GOT3 (cell line): ENCODE results near the gene DLG2.

Experiments
- DNase-seq: peaks from one replicate; lab custom pipeline; 2025; ENCODE audit warnings: mixed read lengths; lab: John Stamatoyannopoulos, UW

DLG2 gene

DNA sequence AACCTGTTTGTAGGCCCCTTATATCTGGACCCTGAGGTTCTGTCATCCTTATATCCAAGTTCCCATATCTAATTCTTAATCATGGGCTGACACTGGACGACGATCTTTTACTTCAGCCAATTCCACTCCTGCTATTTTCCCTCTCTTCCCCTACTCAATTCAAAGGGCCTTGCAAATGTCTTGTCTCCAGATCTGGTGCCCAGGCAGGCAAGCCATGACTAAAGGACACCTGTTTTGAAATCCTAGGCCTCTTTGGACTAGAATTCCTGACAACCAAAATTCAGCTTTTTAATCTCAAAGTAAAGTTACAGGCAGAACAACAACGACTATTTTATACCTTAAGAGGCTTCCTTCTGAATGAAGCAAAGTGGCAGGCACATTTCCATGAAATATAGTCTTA lies 963.4 kb downstream of the DLG2 start:
- no peak for DNase-seq

DNA sequence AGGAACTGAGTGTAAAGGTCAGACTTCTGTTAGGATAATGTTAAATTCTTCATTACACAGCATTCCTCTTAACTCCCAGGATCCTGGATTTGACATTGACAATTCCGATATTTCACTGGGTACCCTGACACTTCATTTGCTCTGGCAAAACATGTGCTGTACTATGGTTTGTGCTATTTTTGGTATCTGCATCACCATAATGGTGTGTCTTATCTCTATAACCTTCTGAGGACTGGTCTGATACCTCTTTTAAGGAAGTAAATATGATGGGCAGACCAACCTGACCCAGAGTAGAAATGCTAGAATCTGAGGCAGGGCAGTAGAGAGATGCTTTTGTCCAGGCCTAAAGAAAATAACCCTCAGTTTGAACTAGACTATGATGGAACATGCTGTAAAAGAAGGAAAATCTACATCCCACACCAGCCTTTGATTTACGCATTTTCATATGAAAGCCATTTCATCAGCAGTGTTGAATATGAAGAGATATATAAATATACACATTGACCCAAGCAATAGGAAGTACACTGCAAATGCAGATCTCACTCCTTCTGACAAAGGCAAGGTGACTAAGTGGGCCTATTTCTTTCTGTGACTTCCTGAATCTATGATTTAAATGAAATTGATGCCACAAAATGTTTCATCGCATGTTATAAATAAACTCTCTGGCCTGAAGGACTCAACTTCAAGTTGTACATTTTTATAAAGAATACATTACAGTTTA lies 966.7 kb downstream of the DLG2 start:
- DNase-seq: no peak

DNA sequence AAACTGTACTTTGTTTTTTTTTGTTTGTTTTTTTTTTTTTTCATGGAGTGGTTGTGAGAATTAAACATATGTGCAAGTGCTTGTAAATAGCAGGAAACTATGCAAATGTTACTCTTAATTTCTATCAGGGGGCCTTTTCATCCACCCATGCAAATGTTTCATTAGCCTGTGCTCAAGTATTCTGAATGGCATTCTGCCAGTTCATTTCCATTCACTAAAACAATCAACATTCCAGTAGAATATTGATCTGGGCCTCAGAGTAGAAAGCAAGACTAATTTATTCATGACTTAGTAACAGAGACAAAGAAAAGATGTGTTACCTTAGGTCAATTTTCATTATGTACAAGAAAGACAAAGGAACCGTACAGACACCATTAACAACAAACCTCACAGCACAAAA lies 971.4 kb downstream of the DLG2 start:
- no peak for DNase-seq

DNA sequence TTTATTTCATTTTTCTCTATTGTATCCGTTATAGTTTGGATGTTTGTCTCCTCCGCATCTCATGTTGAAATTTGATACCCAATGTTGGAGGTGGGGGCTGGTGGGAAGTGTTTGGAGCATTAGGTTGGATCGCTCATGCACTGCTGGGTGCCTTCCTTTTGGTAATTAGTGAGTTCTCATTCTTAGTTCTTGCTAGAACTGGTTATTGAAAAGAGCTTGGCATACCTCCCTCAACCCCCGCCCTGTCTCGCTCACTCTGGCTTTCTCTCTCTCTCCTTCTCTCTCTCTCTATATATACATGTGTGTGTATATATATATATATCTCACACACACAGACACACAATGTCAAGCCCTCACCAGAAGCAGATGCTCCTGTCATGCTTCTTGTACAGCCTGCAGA lies 978.7 kb downstream of the DLG2 start:
- DNase-seq: no peak

DNA sequence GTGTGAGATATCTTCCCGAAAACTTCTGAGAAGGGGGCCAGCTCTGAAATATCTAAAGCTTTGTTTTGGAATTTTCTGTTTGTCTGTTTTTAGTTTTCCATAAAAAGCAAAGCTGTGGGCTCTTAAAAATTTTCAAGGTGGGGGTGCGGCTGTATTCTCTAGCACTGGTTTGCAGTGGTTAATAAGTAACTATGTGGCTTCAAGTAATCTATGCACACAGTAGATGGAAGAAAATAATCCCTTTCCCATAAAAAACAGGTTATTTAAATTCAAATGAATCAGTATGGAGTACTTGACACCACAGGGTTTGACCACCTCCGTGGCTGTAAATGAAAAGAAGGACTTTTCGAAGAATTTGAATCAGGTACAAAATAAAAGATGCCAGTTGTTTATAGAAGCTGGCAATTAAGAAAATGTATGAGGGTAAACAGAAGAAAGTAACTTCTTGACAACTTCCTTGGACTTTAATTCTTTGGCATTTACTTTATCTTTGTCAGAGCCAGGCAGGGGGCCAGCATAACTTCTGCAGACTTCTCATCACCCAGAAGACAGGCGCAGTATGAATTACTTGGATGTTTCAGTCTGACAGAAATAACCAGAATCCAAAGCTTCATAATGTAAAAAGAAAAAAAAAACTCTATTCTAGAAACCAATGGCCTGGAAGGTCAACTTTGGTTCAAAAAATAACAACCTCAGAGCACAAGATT lies 981.0 kb downstream of the DLG2 start:
- no peak for DNase-seq

DNA sequence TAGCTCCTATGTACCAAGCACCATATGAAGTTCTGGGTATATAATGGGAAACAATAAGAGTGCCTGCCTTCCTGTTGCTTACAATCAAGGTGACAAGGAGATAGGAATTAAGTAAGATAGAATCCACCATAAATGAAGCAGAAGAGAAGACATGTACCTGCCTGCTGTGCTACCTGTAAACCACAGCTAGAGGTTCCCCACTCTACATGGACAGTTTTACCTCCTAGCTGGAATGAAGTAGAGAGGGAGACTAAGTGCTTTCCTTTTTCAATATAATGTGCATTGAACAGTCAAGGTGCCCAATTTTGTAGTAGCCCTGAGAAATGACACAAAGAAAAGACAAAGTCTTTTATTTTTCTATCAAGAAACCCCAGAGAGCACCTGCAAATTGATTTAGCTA lies 984.6 kb downstream of the DLG2 start:
- DNase-seq: no peak

DNA sequence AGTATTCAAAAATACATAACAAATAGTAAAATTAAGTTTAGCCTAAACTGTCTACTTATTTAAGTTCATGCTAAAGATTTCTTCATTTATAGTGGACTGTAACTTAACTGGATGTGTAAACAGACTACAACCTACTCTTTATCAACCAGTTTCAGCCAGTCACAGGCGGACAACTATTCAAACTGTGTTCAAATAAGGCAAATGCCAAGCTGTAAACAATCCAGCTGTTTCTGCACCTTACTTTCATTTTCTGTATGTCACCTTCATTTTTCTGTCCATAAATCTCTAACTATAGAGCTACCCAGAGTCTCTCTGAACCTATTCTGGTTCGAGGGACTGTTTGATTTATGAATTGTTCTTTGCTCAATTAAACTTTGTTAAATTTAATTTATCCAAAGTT lies 992.8 kb downstream of the DLG2 start:
- DNase-seq: no peak

DNA sequence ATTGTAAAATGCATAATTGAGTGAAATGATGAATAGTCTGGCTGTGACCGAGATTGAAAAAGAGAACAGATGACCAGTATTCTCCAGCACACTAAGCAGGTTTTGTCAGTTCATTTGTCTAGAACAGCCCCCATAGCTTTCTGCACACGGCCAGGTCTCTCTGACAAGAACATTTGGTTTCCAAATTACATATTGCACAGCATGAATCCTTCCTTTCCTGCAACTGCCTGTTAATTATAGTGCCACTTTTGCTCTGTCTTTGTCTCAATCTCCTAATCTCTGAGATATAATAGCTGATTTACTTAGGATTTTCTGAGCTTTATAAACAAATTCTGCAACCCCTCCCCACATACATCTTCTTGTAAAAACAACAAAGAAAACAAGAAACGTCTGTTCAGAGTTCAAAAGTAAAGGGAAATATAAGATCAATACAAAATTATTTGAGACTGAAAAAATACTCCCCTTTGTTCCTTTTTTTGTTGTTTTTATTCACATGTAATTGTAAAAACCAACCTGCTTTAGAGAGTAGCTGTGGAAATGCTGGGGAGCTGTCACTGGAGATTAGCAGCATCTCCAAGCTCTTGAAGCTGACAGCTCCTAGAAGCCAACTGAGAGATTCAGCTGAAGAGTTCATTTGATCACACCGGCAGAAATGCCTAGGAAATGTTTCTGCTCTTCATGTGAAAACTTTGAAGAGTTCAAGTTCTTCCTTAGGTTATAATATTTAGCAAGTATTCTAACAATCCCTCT lies 998.1 kb downstream of the DLG2 start:
- DNase-seq: no peak

DNA sequence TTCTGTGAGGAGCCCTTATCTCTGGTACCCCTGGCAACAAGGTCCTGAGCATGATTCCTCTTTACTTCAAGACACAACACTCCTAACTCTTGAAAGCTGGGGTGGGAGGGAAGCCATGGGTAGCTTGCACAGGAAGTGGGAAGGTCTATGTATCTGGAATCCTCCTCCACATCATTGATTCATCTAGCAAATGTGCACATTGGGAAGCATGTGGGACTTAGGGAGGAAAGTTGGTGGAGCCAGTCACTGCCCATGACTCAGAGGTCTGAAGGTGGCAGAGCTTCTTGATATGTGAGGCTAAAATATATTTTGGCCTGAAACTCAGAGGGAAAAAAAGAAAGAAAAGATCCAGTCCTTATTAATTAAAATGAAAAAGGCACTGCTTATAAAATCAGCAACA lies 1000.9 kb downstream of the DLG2 start:
- no peak for DNase-seq

DNA sequence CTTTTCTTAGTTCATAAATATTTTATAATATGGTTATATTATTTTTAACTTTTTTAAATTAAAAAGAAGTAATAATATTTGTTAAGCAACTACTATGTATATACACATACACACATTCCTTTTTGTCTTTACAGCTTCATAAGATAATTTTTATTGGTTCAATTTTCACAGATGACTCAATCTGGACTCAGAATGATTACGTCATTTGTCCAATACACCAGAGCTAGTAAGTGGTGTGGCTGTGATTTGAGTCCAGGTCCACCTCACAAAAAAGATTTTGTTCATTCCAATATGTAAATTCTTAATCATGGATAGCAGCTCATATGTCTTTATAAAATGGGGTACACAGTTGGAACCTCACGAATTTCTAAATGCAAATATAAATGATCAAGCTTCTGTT lies 1014.5 kb downstream of the DLG2 start:
- DNase-seq: no peak

DNA sequence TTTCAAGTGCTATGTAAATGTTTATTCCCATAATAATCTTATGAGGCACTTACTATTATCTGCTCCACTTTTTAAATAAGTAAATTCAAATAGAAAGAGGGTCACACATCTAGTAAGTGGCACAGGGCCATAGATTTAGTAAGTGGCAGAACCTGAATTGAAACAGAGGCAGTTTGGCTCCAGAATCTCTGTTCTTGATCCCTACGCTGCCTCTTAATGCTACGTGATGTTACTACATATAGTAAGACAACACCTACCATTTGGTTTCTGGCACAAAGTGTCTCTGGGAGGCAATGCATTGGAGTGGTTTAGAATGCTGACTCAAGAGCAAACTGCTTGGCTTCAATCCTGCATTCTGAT lies 1018.3 kb downstream of the DLG2 start:
- no peak for DNase-seq

DNA sequence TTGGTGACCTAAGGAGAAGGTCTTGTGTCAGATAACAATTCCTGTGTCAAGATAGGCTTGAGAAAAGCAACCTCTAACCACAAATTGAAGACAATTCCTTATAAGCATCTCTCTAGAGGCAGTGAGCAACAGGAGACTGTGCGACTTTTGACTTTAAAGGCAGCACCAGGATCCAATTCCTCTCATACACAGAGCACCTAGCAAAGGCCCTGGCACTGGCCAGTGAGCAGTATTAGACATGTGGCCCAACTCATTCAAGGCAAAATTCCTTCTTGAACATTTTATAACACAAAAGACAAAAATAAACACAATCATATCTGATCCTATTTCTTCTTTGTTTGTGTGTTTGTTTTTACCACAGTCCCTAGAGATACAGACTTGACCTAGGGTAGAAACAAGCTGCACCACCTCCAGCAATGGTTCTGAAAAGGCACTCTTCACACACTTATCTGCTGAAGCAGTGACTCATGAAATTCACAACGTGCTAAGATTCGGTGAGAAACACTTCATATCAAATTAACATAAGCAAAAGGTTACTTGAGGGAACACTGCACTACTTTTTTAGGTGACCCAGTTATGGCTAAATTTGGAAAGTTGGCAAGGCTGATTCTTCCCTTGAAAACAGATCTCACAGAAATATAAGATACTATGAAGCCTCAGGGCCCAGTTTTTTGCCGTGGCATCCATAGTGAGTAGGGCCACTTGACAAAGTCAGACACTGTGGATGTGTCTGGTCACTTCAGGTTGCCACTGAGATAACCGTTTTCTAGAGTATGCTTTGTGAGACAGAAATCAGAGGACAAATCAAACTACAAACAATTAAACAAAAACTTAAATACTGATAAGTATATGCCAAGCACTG lies 1018.9 kb downstream of the DLG2 start:
- no peak for DNase-seq

DNA sequence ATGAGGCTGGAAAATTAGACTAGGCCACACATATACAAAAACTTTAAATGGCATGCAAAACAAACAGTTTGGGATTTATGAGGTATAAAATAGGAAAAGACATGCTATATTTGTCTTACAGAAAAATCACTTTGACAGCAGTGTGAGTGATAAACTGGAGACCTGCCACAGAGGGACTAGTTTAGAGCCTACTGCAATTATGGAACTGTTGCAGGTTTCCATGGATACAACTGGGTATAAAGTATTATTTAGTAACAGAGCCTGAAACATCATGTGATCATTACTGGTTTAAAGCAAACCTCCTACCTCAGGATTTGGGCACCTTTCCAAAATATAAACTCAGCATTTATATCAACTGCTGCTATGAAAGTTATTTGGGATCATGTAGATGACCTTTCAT lies 1032.5 kb downstream of the DLG2 start:
- no peak for DNase-seq

DNA sequence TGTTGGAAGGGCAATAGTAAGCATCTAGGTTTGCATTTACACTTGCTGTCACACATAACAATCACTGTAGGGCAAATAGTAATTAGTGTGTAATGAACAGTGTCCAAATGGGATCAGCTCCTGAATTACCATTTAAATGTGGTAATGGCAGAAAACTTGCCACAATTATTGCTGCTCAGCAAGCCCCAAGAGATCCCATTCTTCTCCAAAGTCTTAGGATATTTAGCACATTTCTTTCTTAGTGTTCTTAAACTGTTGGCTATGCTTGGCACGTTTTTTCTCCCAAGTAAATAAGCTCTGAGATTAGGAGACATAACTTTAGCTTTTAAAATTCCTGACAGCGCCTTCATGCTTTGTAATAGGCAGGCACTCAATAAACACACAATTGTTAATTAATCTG lies 1037.0 kb downstream of the DLG2 start:
- DNase-seq: no peak

DNA sequence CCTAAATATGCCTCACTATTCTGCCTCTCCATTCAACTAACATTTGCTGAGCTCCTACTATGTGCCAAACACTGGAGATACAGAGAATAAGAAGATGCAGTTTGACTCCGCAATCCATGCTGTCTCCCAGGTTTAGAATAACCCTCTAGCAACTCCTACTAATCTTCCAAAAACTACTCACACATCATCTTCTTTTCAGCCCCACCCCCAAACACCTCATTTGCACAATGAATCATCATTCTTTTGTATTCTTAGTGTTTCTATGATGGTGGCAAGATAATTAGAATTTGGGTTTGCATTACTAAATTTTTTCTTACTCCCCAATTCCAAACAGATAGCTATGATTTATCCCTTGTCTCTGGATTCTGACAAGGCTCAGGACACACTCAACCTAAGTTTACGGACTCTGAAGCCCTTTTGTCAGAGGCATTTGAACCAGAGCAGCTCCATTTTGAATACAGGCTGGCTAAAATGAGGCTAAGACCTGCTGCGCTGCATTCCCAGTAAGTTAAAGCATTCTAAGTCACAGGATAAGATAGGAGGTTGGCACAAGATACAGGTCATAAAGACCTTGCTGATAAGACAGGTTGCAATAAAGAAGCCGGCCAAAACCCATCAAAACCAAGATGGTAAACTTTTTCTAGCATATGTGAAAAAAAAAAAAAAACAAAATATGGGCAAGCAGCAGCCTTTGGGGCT lies 1038.9 kb downstream of the DLG2 start:
- DNase-seq: no peak

DNA sequence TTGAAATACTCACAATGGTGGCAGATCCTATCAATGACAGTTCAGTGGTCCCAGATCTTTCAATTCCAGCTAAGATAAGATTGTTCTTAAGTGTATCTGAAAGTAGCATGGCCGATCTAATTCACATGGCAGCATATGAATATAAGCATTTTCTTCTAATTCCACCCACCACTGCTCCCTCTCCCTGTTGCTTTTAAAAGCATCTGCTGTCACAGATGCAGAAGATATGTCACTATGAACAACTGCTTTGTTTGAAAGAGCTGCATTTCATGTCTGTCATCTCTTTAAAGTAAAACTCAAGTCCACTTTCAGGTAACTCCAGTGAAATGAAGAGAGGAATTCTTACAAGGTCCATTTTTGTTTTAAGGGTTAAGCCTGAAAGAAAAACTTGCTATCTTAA lies 1044.0 kb downstream of the DLG2 start:
- DNase-seq: no peak

DNA sequence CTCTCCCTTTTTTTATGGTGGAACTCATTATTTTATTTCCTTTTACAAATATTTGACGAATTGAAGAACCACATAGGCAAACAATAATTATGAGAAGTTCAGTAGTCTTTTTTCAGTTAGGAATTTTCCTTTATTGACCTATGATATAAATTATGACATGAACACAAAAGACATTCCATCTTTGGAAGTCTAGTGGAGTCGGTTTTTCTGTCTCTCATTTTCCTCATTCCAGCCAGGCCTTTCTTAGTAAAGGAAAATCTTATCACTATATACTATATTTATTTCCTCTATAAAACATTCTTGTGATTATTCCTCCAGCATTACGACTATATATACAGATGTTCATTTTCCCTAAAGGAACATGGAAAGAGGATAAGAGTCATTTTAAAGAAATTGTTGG lies 1046.1 kb downstream of the DLG2 start:
- DNase-seq: no peak

DNA sequence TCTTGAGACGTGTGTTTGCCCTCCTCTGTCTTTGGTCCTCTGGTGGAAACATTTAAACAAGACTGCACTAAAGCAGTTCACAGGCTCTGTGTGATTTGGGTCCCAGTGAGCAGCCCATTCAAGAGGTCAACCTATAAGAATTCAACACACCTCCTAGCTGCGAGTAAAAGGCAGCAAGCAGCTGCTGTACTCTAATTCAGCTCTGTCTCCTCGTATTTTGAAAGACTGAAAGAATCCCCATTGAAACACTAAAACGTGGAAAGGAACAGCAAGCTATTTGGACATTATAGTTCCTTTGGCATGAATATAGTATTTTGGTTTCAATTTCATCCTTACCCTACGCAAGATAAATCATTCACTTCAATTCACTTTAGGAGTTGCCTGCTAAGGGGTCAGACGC lies 1046.7 kb downstream of the DLG2 start:
- no peak for DNase-seq

DNA sequence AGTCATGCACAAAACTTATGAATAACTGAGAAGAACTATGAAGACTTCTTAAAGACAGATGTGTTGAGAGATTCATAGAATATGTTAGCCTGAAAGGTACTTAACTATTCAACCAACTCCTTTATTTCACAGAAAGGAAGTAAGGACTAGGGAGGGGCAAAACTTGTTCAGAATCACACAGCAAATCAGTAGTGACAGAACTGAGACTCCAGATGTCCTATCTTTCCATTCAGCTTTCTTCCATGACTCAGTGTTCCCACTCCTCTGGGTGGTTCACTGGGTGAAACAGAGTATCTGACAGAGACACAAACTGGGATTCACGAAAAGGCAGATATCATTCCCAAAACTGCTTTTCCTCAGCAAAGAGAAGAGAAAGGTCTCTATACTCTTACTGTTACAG lies 1053.3 kb downstream of the DLG2 start:
- DNase-seq: no peak

DNA sequence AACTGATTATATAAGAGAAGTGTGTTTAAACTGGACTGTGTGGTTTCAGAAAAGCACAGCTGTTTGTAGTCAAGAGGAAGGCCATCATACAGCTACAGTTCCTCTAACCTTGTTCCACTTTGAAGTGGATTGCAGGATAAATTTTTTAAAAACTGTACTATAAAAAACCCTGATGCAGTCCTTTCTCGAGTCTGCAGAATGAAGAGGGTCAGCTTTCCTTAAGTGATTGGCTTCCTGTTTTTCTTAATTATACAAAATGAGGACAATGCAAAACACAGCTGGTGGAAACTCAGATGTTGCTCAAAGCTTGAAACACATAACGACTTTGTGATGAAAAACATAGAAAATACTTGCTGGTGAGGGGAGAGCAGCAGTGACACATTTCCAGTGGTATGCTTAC lies 1060.5 kb downstream of the DLG2 start:
- no peak for DNase-seq

DNA sequence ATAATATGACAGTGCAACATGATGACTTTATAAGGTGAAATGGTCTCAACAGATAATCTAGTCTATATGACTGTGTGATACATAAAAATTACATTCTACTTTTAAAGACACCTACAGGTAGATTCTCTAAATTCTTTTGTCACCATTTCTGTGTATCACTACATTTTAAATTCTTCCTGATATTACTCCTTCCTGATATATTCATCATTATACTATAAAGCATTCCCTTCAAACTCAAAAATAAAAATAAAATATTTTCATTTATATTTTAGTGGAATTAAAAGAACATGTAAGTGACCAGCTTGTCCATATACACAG lies 1062.3 kb downstream of the DLG2 start:
- no peak for DNase-seq
